Measurements from ENCODE around the gene FAXDC2.

DNA sequence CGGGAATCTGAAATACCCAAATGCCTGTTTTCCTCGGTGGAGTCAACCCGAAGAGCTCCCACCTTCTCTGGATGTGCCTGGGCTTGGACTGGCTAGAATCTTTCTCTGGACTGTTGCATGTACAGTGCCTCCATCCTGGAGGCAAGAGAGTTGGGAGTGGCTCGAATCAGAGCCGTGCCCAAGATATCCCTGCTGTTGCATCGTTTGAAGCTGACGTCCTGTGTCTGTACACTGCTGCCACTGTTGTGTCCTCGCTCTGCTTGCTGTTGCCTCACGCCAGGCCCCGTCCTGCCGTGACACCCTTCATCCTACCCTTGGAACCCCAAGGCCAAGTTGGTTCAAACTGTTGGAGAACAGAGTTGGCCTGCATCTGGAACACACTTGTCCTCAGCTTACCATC, 35.4 kb downstream of the FAXDC2 start:
- TF ChIP-seq, protein P1, sequence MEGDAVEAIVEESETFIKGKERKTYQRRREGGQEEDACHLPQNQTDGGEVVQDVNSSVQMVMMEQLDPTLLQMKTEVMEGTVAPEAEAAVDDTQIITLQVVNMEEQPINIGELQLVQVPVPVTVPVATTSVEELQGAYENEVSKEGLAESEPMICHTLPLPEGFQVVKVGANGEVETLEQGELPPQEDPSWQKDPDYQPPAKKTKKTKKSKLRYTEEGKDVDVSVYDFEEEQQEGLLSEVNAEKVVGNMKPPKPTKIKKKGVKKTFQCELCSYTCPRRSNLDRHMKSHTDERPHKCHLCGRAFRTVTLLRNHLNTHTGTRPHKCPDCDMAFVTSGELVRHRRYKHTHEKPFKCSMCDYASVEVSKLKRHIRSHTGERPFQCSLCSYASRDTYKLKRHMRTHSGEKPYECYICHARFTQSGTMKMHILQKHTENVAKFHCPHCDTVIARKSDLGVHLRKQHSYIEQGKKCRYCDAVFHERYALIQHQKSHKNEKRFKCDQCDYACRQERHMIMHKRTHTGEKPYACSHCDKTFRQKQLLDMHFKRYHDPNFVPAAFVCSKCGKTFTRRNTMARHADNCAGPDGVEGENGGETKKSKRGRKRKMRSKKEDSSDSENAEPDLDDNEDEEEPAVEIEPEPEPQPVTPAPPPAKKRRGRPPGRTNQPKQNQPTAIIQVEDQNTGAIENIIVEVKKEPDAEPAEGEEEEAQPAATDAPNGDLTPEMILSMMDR (IDR thresholded peaks at IDR 0.05; ENCODE audit: low read depth, low read length): no peak
- TF ChIP-seq EZH2phosphoT487 (IDR thresholded peaks at IDR 0.05; ENCODE audit: low read depth): no peak
